ENCODE measurements around the gene AP3D1.
"Not testable (repeated sequence)": the region's sequence is repeated elsewhere in the genome, so short reads cannot be mapped to it uniquely, and the experiment has no call there.

AP3D1 gene

GRCh38 chr19:2150794-2151338 is 500 bp downstream of the AP3D1 start:
- DNase-seq (ENCODE audit: low spot score): no peak

- DNase-seq (ENCODE audit: low spot score): no peak
These were observed 1.2 kb downstream of the AP3D1 start for GRCh38 chr19:2149980-2150793.

GRCh38 chr19:2148482-2149135 is 2.8 kb downstream of the AP3D1 start:
- DNase-seq (ENCODE audit: low spot score): no peak

- DNase-seq (ENCODE audit: low spot score): no peak
These were observed 5.5 kb downstream of the AP3D1 start for GRCh38 chr19:2145831-2146241.

- no peak for DNase-seq (ENCODE audit: low spot score)
These were observed 7.2 kb downstream of the AP3D1 start for GRCh38 chr19:2144190-2144589.

- DNase-seq (ENCODE audit: low spot score): no peak
These were observed 9.1 kb downstream of the AP3D1 start for GRCh38 chr19:2142173-2142829.

- DNase-seq (ENCODE audit: low spot score): no peak
These were observed 11.2 kb downstream of the AP3D1 start for GRCh38 chr19:2140138-2140569.

GRCh38 chr19:2139385-2140137 is 11.8 kb downstream of the AP3D1 start:
- no peak for DNase-seq (ENCODE audit: low spot score)

- DNase-seq (ENCODE audit: low spot score): no peak
These were observed 13.2 kb downstream of the AP3D1 start for GRCh38 chr19:2138061-2138728.

GRCh38 chr19:2136796-2137195 is 14.6 kb downstream of the AP3D1 start:
- DNase-seq (ENCODE audit: low spot score): no peak

GRCh38 chr19:2135474-2136402 is 15.6 kb downstream of the AP3D1 start:
- no peak for DNase-seq (ENCODE audit: low spot score)

GRCh38 chr19:2132731-2133490 is 18.5 kb downstream of the AP3D1 start:
- DNase-seq (ENCODE audit: low spot score): no peak

- no peak for DNase-seq (ENCODE audit: low spot score)
These were observed 19.2 kb downstream of the AP3D1 start for GRCh38 chr19:2132191-2132590.

- not testable (repeated sequence) for DNase-seq (ENCODE audit: low spot score)
These were observed 20.1 kb downstream of the AP3D1 start for GRCh38 chr19:2131012-2131975.

- DNase-seq (ENCODE audit: low spot score): no peak
These were observed 21.2 kb downstream of the AP3D1 start for GRCh38 chr19:2129892-2130770.

GRCh38 chr19:2129486-2129885 is 21.9 kb downstream of the AP3D1 start:
- DNase-seq (ENCODE audit: low spot score): no peak

- no peak for DNase-seq (ENCODE audit: low spot score)
These were observed 22.3 kb downstream of the AP3D1 start for GRCh38 chr19:2129022-2129421.

Data from germinal center (tissue), 1 donor.